ENCODE measurements around the gene LRRC43.

GRCh38 chr12:122205053-122205925 is 22.4 kb downstream of the LRRC43 start:
- TF ChIP-seq CTCF (IDR thresholded peaks at IDR 0.05) (no peak), POLR2A (IDR thresholded peaks at IDR 0.05) (no peak)
